LNCaP clone FGC (cell line): ENCODE measurements around the gene ITGB6.

Source experiments
- DNase-seq: peaks from one replicate; pipeline ENCODE4 v3.0.0-alpha.2; 2011; ENCODE audit warnings: low read depth
- H3K4me3 ChIP-seq: 2 replicates; pipeline ENCODE4 v1.5.1; 2011; ENCODE audit warnings: mild to moderate bottlenecking, low read depth, low read length, control low read depth
- TF ChIP-seq, protein P1 (sequence below): IDR thresholded peaks from 2 replicates; pipeline ENCODE4 v1.5.1; 2012; ENCODE audit warnings: mild to moderate bottlenecking; ENCODE audit not compliant: control insufficient read depth, insufficient read depth; ENCODE audit errors: extremely low read depth

The ITGB6 gene

DNA sequence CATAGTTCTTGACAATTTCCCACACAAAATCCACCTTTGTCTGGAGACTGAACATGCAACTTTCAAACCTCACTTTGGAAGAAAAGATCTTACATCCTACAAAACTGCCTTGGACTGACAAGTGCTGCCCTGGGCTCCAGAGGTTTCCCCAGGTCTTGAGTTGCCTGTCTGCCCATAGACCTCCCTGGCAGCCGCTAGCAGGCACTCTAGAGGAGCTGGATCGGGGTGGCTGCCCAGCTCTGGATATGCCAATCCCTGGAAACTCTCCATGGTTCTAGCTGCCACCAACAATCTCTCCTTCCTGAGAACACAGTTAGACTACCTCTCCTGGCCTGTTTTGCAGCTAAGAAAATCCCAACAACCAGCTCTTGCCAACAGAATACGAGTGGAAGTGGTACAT is 3.4 kb upstream of the ITGB6 start:
- DNase-seq = no peak
- TF ChIP-seq, protein P1, sequence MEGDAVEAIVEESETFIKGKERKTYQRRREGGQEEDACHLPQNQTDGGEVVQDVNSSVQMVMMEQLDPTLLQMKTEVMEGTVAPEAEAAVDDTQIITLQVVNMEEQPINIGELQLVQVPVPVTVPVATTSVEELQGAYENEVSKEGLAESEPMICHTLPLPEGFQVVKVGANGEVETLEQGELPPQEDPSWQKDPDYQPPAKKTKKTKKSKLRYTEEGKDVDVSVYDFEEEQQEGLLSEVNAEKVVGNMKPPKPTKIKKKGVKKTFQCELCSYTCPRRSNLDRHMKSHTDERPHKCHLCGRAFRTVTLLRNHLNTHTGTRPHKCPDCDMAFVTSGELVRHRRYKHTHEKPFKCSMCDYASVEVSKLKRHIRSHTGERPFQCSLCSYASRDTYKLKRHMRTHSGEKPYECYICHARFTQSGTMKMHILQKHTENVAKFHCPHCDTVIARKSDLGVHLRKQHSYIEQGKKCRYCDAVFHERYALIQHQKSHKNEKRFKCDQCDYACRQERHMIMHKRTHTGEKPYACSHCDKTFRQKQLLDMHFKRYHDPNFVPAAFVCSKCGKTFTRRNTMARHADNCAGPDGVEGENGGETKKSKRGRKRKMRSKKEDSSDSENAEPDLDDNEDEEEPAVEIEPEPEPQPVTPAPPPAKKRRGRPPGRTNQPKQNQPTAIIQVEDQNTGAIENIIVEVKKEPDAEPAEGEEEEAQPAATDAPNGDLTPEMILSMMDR = no peak
- no peak overlapping the region for H3K4me3 ChIP-seq

DNA sequence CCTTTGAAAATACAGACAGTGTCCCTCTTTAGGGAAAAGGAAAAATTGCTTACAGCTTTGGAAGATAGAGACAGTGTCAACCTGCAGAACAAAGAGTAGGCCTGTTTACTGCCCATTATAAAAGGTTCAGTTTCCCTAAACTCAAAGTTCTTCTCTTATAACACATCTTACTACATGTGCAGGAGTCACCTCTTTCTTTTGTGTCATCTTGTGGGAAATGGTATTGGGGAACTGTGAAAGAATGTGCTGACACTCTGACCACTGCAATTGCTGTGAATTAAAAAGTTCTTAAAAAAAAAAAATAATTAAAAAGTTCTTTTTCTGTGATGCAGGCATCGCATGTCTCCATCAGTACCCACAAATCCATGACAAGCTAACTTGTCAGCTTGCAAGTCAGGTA is 2.9 kb upstream of the ITGB6 start:
- H3K4me3 ChIP-seq = no peak overlapping the region
- TF ChIP-seq, protein P1 = no peak
- DNase-seq = no peak

DNA sequence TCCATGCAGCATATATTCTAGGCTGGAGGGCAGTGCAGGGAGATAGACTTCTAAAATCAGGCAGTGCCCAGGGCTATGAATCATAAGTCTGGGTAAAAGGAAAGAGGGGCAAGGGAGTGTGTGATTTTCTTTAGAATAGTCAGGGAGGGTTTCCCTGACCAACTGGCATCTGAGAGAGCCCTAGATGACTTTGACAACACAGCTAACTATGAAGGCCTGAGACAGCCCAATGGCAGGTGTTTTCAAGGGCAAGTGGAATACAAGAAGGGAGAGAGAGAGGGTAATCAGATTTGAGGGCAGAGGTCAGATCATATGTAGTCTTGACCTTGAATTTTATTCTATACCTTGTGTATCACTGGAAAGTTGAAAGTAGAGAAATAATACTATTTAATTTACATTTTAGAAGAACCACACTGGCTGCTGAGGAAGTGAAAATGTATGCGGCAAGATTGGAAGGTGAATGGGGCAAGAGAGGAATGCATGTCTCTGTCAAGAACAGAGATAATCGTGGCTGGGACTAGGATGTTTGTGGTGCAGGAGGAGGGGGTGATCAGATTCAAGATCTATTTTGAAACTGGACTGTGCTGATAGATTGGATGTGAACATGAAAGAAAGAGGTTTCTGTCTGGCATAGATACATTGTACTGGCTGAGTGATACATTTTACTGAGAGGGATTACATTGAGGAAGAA is 1.9 kb upstream of the ITGB6 start:
- no peak for DNase-seq
- TF ChIP-seq, protein P1 = no peak
- H3K4me3 ChIP-seq = no peak overlapping the region

DNA sequence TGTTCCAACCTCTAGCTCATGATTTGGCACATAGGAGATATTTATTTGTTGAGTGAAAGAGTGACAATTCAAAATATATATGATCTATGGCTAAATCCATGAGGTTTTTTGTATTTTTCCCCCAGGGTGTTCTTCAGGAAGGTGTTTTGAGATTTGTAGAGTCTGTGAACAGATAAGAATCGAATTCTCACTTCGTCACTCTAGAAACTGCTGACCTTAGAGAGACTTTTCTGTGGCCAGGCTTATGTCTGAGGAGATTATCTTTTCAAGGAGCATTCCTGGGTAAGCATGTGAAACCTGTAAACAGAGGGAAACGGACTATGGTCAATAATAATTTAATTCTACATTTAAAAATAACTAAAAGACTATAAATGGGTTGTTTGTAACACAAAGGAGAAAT is 849 bp upstream of the ITGB6 start:
- no peak for DNase-seq
- TF ChIP-seq, protein P1 = no peak
- no peak overlapping the region for H3K4me3 ChIP-seq

DNA sequence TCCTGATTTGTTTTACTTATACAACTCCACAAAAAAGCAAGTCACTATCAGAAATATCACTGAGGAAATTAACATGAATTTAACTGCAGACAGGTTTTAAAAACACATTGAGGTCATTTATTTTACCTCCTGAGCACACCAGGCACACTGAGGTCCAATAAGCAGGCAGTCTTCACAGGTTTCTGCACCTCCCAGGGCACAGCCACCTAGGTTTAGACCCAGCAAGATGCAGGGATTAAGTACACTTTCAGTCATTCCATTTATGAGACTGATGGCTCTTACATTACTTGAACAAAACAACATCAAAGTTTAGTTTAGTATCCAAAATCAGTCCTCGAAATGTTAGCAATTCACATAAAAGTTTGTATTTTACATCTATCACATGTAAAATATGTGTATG is 1.0 kb downstream of the ITGB6 start:
- TF ChIP-seq, protein P1 = no peak
- H3K4me3 ChIP-seq = no peak overlapping the region
- DNase-seq = no peak

DNA sequence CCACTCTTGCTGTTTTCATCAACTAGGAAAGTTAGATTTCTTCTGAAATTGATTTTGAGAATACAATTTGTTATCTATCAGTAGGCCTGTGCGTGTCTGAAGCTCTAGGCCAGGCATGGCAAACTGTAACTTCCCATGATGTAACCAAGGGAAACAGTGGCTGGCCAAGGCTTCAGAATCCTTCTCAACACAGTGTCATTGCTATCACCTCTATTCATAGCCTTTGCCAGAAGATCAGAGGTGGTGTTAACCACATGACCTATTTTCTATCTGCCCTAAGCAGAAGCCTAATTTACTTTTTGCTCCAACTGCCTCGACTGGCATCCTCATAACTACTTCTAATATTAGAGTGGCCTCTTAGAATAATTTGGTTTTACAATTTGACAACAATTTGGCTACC is 2.5 kb downstream of the ITGB6 start:
- DNase-seq = no peak
- no peak overlapping the region for H3K4me3 ChIP-seq
- TF ChIP-seq, protein P1 = no peak

DNA sequence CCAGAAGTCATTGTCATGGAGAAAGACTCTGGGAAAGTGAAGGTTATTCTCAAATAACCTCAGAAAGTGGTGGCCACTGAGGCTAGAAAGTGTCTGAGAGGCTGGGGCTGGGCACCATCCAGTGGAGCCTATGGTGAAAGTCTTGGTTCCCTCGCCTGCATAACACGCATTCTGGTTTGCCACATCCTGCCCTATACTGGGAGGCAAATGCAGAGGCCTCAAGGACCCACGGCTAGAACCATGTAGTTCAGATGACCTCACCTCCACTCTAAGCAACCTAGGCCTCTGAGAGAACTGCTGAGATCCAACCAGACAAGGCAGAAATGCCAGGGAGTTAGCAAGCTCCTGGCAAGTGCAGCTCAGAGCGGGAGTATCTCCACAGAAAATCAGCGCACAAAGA is 5.1 kb downstream of the ITGB6 start:
- H3K4me3 ChIP-seq = no peak overlapping the region
- TF ChIP-seq, protein P1 = no peak
- no peak for DNase-seq
